ENCODE data around the gene ANO2. TPM values are rescaled to one million over a fixed set of nuclear protein-coding genes. Genes with fewer than 3 reads are reported as not detected.

The ANO2 gene
- total and polyA plus RNA-seq, 5 donors from 2014 or later = 0.10 TPM; not detected in 4

GRCh38 chr12:5912437-5913334, 32.4 kb downstream of the ANO2 start:
- no peak overlapping the region for H3K27ac Mint-ChIP-seq
- peaks cover 0 to 4% (median 0%) of the 10 kb centered on the region in 4 donors for H3K4me1 Mint-ChIP-seq
- no peaks in the 10 kb centered on the region for H3K36me3 Mint-ChIP-seq

GRCh38 chr12:5912011-5912410, 33.0 kb downstream of the ANO2 start:
- no peak for ATAC-seq (ENCODE audit: low read depth in 2 of 2)
- no peaks in the 10 kb centered on the region for H3K27me3 Mint-ChIP-seq

More at GRCh38 chr12:5912437-5913334, 32.4 kb downstream of the ANO2 start:
- no peaks in the 10 kb centered on the region for H3K4me1 ChIP-seq (ENCODE audit: control insufficient read depth, insufficient read depth, low read length, poor library complexity, severe bottlenecking)
- DNase-seq (no peak), ATAC-seq (ENCODE audit: low read depth in 2 of 2) (no peak)
- no peaks in the 10 kb centered on the region for H3K9me3 ChIP-seq (ENCODE audit: control insufficient read depth in 2 of 2, low read length in 2 of 2)
- no peaks in the 10 kb centered on the region for H3K27me3 ChIP-seq (ENCODE audit: control insufficient read depth, insufficient read depth, low read length)
- Mint-ChIP-seq H3K27me3 (no peaks in the 10 kb centered on the region), H3K4me3 (no peak overlapping the region), H3K9me3 (no peaks in the 10 kb centered on the region)
- no peaks in the 10 kb centered on the region for H3K36me3 ChIP-seq (ENCODE audit: control insufficient read depth, insufficient read depth, low read length)
- no peak overlapping the region for H3K4me3 ChIP-seq (ENCODE audit: low read depth, low read length)
- no peak overlapping the region for H3K27ac ChIP-seq (ENCODE audit: insufficient read depth, low read length, poor library complexity, severe bottlenecking)

GRCh38 chr12:5910790-5911548, 34.1 kb downstream of the ANO2 start:
- Histone ChIP-seq H3K27ac (ENCODE audit: insufficient read depth, low read length, poor library complexity, severe bottlenecking) (no peak overlapping the region), H3K4me1 (ENCODE audit: control insufficient read depth, insufficient read depth, low read length, poor library complexity, severe bottlenecking) (no peaks in the 10 kb centered on the region), H3K4me3 (ENCODE audit: low read depth, low read length) (no peak overlapping the region), H3K27me3 (ENCODE audit: control insufficient read depth, insufficient read depth, low read length) (no peaks in the 10 kb centered on the region), H3K36me3 (ENCODE audit: control insufficient read depth, insufficient read depth, low read length) (no peaks in the 10 kb centered on the region), H3K9me3 (ENCODE audit: control insufficient read depth in 2 of 2, low read length in 2 of 2) (no peaks in the 10 kb centered on the region)
- H3K36me3 Mint-ChIP-seq = no peaks in the 10 kb centered on the region
- no peak overlapping the region for H3K4me3 Mint-ChIP-seq
- H3K9me3 Mint-ChIP-seq = no peaks in the 10 kb centered on the region
- ATAC-seq (ENCODE audit: low read depth in 2 of 2) = no peak
- H3K27ac Mint-ChIP-seq = no peak overlapping the region
- DNase-seq = no peak
- H3K27me3 Mint-ChIP-seq = no peaks in the 10 kb centered on the region
- H3K4me1 Mint-ChIP-seq = peaks cover 0 to 2% (median 0%) of the 10 kb centered on the region in 4 donors

More at GRCh38 chr12:5912011-5912410, 33.0 kb downstream of the ANO2 start:
- Histone ChIP-seq H3K4me1 (ENCODE audit: control insufficient read depth, insufficient read depth, low read length, poor library complexity, severe bottlenecking) (no peaks in the 10 kb centered on the region), H3K36me3 (ENCODE audit: control insufficient read depth, insufficient read depth, low read length) (no peaks in the 10 kb centered on the region), H3K9me3 (ENCODE audit: control insufficient read depth in 2 of 2, low read length in 2 of 2) (no peaks in the 10 kb centered on the region), H3K4me3 (ENCODE audit: low read depth, low read length) (no peak overlapping the region), H3K27me3 (ENCODE audit: control insufficient read depth, insufficient read depth, low read length) (no peaks in the 10 kb centered on the region), H3K27ac (ENCODE audit: insufficient read depth, low read length, poor library complexity, severe bottlenecking) (no peak overlapping the region)
- Mint-ChIP-seq H3K4me3 (no peak overlapping the region), H3K36me3 (no peaks in the 10 kb centered on the region), H3K27ac (no peak overlapping the region), H3K9me3 (no peaks in the 10 kb centered on the region), H3K4me1 (peaks cover 0 to 4% (median 0%) of the 10 kb centered on the region in 4 donors)
- no peak for DNase-seq

GRCh38 chr12:5909560-5909959, 35.5 kb downstream of the ANO2 start:
- Histone ChIP-seq H3K4me3 (ENCODE audit: low read depth, low read length) (no peak overlapping the region), H3K27ac (ENCODE audit: insufficient read depth, low read length, poor library complexity, severe bottlenecking) (no peak overlapping the region), H3K27me3 (ENCODE audit: control insufficient read depth, insufficient read depth, low read length) (no peaks in the 10 kb centered on the region), H3K4me1 (ENCODE audit: control insufficient read depth, insufficient read depth, low read length, poor library complexity, severe bottlenecking) (no peaks in the 10 kb centered on the region), H3K36me3 (ENCODE audit: control insufficient read depth, insufficient read depth, low read length) (no peaks in the 10 kb centered on the region), H3K9me3 (ENCODE audit: control insufficient read depth in 2 of 2, low read length in 2 of 2) (no peaks in the 10 kb centered on the region)
- H3K36me3 Mint-ChIP-seq = no peaks in the 10 kb centered on the region
- H3K4me1 Mint-ChIP-seq = peaks cover 0 to 2% (median 0%) of the 10 kb centered on the region in 4 donors
- no peak overlapping the region for H3K27ac Mint-ChIP-seq
- H3K4me3 Mint-ChIP-seq = no peak overlapping the region
- DNase-seq (no peak), ATAC-seq (ENCODE audit: low read depth in 2 of 2) (no peak)
- H3K9me3 Mint-ChIP-seq = peaks cover 0 to 1% (median 0%) of the 10 kb centered on the region in 7 donors
- H3K27me3 Mint-ChIP-seq = no peaks in the 10 kb centered on the region

- Mint-ChIP-seq H3K27ac (no peak overlapping the region), H3K27me3 (no peaks in the 10 kb centered on the region), H3K9me3 (peaks cover 0 to 1% (median 0%) of the 10 kb centered on the region in 7 donors), H3K36me3 (no peaks in the 10 kb centered on the region), H3K4me1 (peaks cover 0 to 2% (median 0%) of the 10 kb centered on the region in 4 donors), H3K4me3 (no peak overlapping the region)
- Histone ChIP-seq H3K36me3 (ENCODE audit: control insufficient read depth, insufficient read depth, low read length) (no peaks in the 10 kb centered on the region), H3K4me3 (ENCODE audit: low read depth, low read length) (no peak overlapping the region), H3K4me1 (ENCODE audit: control insufficient read depth, insufficient read depth, low read length, poor library complexity, severe bottlenecking) (no peaks in the 10 kb centered on the region), H3K9me3 (ENCODE audit: control insufficient read depth in 2 of 2, low read length in 2 of 2) (no peaks in the 10 kb centered on the region), H3K27ac (ENCODE audit: insufficient read depth, low read length, poor library complexity, severe bottlenecking) (no peak overlapping the region), H3K27me3 (ENCODE audit: control insufficient read depth, insufficient read depth, low read length) (no peaks in the 10 kb centered on the region)
- DNase-seq (no peak), ATAC-seq (ENCODE audit: low read depth in 2 of 2) (no peak)
Observed at GRCh38 chr12:5908251-5908650, 36.8 kb downstream of the ANO2 start.

- H3K36me3 Mint-ChIP-seq = no peaks in the 10 kb centered on the region
- Histone ChIP-seq H3K9me3 (ENCODE audit: control insufficient read depth in 2 of 2, low read length in 2 of 2) (no peaks in the 10 kb centered on the region), H3K36me3 (ENCODE audit: control insufficient read depth, insufficient read depth, low read length) (no peaks in the 10 kb centered on the region), H3K27me3 (ENCODE audit: control insufficient read depth, insufficient read depth, low read length) (no peaks in the 10 kb centered on the region), H3K4me3 (ENCODE audit: low read depth, low read length) (no peak overlapping the region), H3K27ac (ENCODE audit: insufficient read depth, low read length, poor library complexity, severe bottlenecking) (no peak overlapping the region), H3K4me1 (ENCODE audit: control insufficient read depth, insufficient read depth, low read length, poor library complexity, severe bottlenecking) (no peaks in the 10 kb centered on the region)
- H3K9me3 Mint-ChIP-seq = peaks cover 0 to 1% (median 0%) of the 10 kb centered on the region in 7 donors
- no peak for ATAC-seq (ENCODE audit: low read depth in 2 of 2)
- DNase-seq = no peak
- no peaks in the 10 kb centered on the region for H3K4me1 Mint-ChIP-seq
- no peak overlapping the region for H3K27ac Mint-ChIP-seq
- no peaks in the 10 kb centered on the region for H3K27me3 Mint-ChIP-seq
- no peak overlapping the region for H3K4me3 Mint-ChIP-seq
Observed at GRCh38 chr12:5907807-5908206, 37.3 kb downstream of the ANO2 start.

- no peaks in the 10 kb centered on the region for H3K27me3 ChIP-seq (ENCODE audit: control insufficient read depth, insufficient read depth, low read length)
- Mint-ChIP-seq H3K4me3 (no peak overlapping the region), H3K4me1 (no peaks in the 10 kb centered on the region), H3K27ac (no peak overlapping the region), H3K27me3 (no peaks in the 10 kb centered on the region), H3K9me3 (peaks cover 0 to 1% (median 0%) of the 10 kb centered on the region in 7 donors), H3K36me3 (no peaks in the 10 kb centered on the region)
- no peaks in the 10 kb centered on the region for H3K4me1 ChIP-seq (ENCODE audit: control insufficient read depth, insufficient read depth, low read length, poor library complexity, severe bottlenecking)
- DNase-seq (no peak), ATAC-seq (ENCODE audit: low read depth in 2 of 2) (no peak)
- no peaks in the 10 kb centered on the region for H3K9me3 ChIP-seq (ENCODE audit: control insufficient read depth in 2 of 2, low read length in 2 of 2)
- no peak overlapping the region for H3K27ac ChIP-seq (ENCODE audit: insufficient read depth, low read length, poor library complexity, severe bottlenecking)
- no peaks in the 10 kb centered on the region for H3K36me3 ChIP-seq (ENCODE audit: control insufficient read depth, insufficient read depth, low read length)
- no peak overlapping the region for H3K4me3 ChIP-seq (ENCODE audit: low read depth, low read length)
Observed at GRCh38 chr12:5905757-5906156, 39.3 kb downstream of the ANO2 start.

Measured in CD4-positive, CD25-positive, alpha-beta regulatory T cell (primary cell).